HEK293 (cell line): ENCODE results near the gene LRFN2.

Source experiments
- CTCF ChIA-PET: fragments of 350-600 bp; formaldehyde crosslinking; extraction: SDS; loops from one replicate; lab custom pipeline; 2021; ENCODE audit warnings: antibody characterized with exemption; lab: Yijun Ruan, JAX
- POLR2A ChIA-PET: fragments of 300-600 bp; formaldehyde crosslinking; extraction: SDS; loops from one replicate; lab custom pipeline; 2020; ENCODE audit warnings: antibody characterized with exemption, inconsistent platforms; lab: Yijun Ruan, JAX
- H3K27ac ChIP-seq: fragments of 200-500 bp; sonication (Bioruptor generic); 2 replicates; pipeline ENCODE4 v1.5.1; 2014; ENCODE audit warnings: low read depth, low read length, control low read depth, inconsistent platforms; ENCODE audit errors: extremely low read depth
- H3K36me3 ChIP-seq, 2 experiments: fragments of 200-500 bp in 1 of 2; sonication (Bioruptor generic) in 1 of 2; 1 replicate in 1 of 2; 2 replicates in 1 of 2; pipeline ENCODE4 v1.5.1; 2014 to 2017; ENCODE audit warnings: inconsistent platforms in 2 of 2, low read length in 2 of 2; ENCODE audit not compliant: control insufficient read depth in 2 of 2, insufficient read depth in 1 of 2
- H3K4me1 ChIP-seq: fragments of 200-500 bp; sonication (Bioruptor generic); 2 replicates; pipeline ENCODE4 v1.5.1; 2014; ENCODE audit warnings: mild to moderate bottlenecking, low read length, inconsistent platforms; ENCODE audit not compliant: control insufficient read depth, insufficient read depth
- H3K4me3 ChIP-seq: 2 replicates; pipeline ENCODE4 v1.5.1; 2011; ENCODE audit warnings: low read depth, mild to moderate bottlenecking, control low read depth, low read length, moderate library complexity
- H3K9me3 ChIP-seq: fragments of 200-500 bp; sonication (Bioruptor generic); 2 replicates; pipeline ENCODE4 v1.5.1; 2014; ENCODE audit warnings: low read depth, low read length, inconsistent platforms; ENCODE audit not compliant: control insufficient read depth, insufficient read depth
- BCL11A ChIP-seq: fragments of 450-650 bp; formaldehyde crosslinking; IDR thresholded peaks from 2 replicates; pipeline ENCODE4 v1.5.1; 2016; ENCODE audit warnings: low read depth, missing biosample characterization, missing genetic modification characterization
- GLI2 ChIP-seq: fragments of 450-650 bp; formaldehyde crosslinking; IDR thresholded peaks from 2 replicates; pipeline ENCODE4; 2017; ENCODE audit warnings: missing biosample characterization, missing genetic modification characterization, low read depth, borderline replicate concordance
- IKZF3 ChIP-seq: fragments of 450-650 bp; IDR thresholded peaks from 2 replicates; pipeline ENCODE4 v1.5.0; 2018; ENCODE audit warnings: missing biosample characterization, mild to moderate bottlenecking, missing genetic modification characterization, moderate library complexity
- KLF10 ChIP-seq: fragments of 450-650 bp; IDR thresholded peaks from 2 replicates; pipeline ENCODE4 v1.5.1; 2018; ENCODE audit warnings: missing biosample characterization, mild to moderate bottlenecking, missing genetic modification characterization
- SP7 ChIP-seq: fragments of 450-650 bp; formaldehyde crosslinking; IDR thresholded peaks from 2 replicates; pipeline ENCODE4 v1.5.1; 2016; ENCODE audit warnings: missing biosample characterization, missing genetic modification characterization
- TSHZ1 ChIP-seq: fragments of 450-650 bp; formaldehyde crosslinking; IDR thresholded peaks from 2 replicates; pipeline ENCODE4 v1.5.1; 2016; ENCODE audit warnings: missing biosample characterization, missing genetic modification characterization, borderline replicate concordance
- YY2 ChIP-seq: fragments of 450-650 bp; formaldehyde crosslinking; IDR thresholded peaks from 2 replicates; pipeline ENCODE4 v1.5.1; 2016; ENCODE audit warnings: missing biosample characterization, missing genetic modification characterization
- ZBTB1 ChIP-seq: fragments of 450-650 bp; formaldehyde crosslinking; IDR thresholded peaks from 2 replicates; pipeline ENCODE4 v1.5.1; 2016; ENCODE audit warnings: missing biosample characterization, missing genetic modification characterization
- ZBTB21 ChIP-seq: fragments of 450-650 bp; formaldehyde crosslinking; IDR thresholded peaks from 2 replicates; pipeline ENCODE4 v1.5.1; 2017; ENCODE audit warnings: missing biosample characterization, missing genetic modification characterization
- ZBTB8A ChIP-seq: fragments of 450-650 bp; formaldehyde crosslinking; IDR thresholded peaks from 2 replicates; pipeline ENCODE4 v1.5.1; 2016; ENCODE audit warnings: missing biosample characterization, missing genetic modification characterization
- ZIC2 ChIP-seq: fragments of 450-650 bp; formaldehyde crosslinking; IDR thresholded peaks from 2 replicates; pipeline ENCODE4 v1.5.1; 2016; ENCODE audit warnings: missing biosample characterization, missing genetic modification characterization
- ZNF221 ChIP-seq: fragments of 450-650 bp; formaldehyde crosslinking; IDR thresholded peaks from 2 replicates; pipeline ENCODE4 v1.5.1; 2017; ENCODE audit warnings: missing biosample characterization, missing genetic modification characterization, borderline replicate concordance
- ZNF239 ChIP-seq: fragments of 450-650 bp; formaldehyde crosslinking; IDR thresholded peaks from 2 replicates; pipeline ENCODE4 v1.5.1; 2016; ENCODE audit warnings: missing biosample characterization, missing genetic modification characterization
- ZNF311 ChIP-seq: fragments of 450-650 bp; formaldehyde crosslinking; IDR thresholded peaks from 2 replicates; pipeline ENCODE4 v1.5.1; 2017; ENCODE audit warnings: missing biosample characterization, missing genetic modification characterization, borderline replicate concordance
- ZNF394 ChIP-seq: fragments of 450-650 bp; formaldehyde crosslinking; IDR thresholded peaks from 2 replicates; pipeline ENCODE4 v1.5.1; 2016; ENCODE audit warnings: missing biosample characterization, missing genetic modification characterization, mild to moderate bottlenecking, moderate library complexity, borderline replicate concordance
- ZNF404 ChIP-seq: fragments of 450-650 bp; formaldehyde crosslinking; IDR thresholded peaks from 2 replicates; pipeline ENCODE4 v1.5.1; 2017; ENCODE audit warnings: missing biosample characterization, missing genetic modification characterization
- ZNF426 ChIP-seq: fragments of 450-650 bp; formaldehyde crosslinking; IDR thresholded peaks from 2 replicates; pipeline ENCODE4 v1.5.1; 2017; ENCODE audit warnings: missing biosample characterization, missing genetic modification characterization, mild to moderate bottlenecking, inconsistent platforms, moderate library complexity
- ZNF433 ChIP-seq: fragments of 450-650 bp; formaldehyde crosslinking; IDR thresholded peaks from 2 replicates; pipeline ENCODE4 v1.5.1; 2016; ENCODE audit warnings: missing biosample characterization, missing genetic modification characterization, low read depth
- ZNF600 ChIP-seq: fragments of 450-650 bp; formaldehyde crosslinking; IDR thresholded peaks from 2 replicates; pipeline ENCODE4 v1.5.1; 2016; ENCODE audit warnings: missing biosample characterization, missing genetic modification characterization
- ZNF660 ChIP-seq: fragments of 450-650 bp; IDR thresholded peaks from 2 replicates; pipeline ENCODE4 v1.5.1; 2018; ENCODE audit warnings: missing biosample characterization, mild to moderate bottlenecking, missing genetic modification characterization
- ZNF76 ChIP-seq: fragments of 450-650 bp; formaldehyde crosslinking; IDR thresholded peaks from 2 replicates; pipeline ENCODE4; 2016; ENCODE audit warnings: low read depth, missing biosample characterization, missing genetic modification characterization, borderline replicate concordance
- ZNF830 ChIP-seq: fragments of 450-650 bp; IDR thresholded peaks from 2 replicates; pipeline ENCODE4 v1.5.0; 2018; ENCODE audit warnings: missing biosample characterization, missing genetic modification characterization, low read depth, mild to moderate bottlenecking, moderate library complexity
- TF ChIP-seq, protein P1 (sequence below): fragments of 450-650 bp; formaldehyde crosslinking; IDR thresholded peaks from 2 replicates; pipeline ENCODE4 v1.5.1; 2016; ENCODE audit warnings: missing biosample characterization, missing genetic modification characterization
- TF ChIP-seq, protein P2 (sequence below): fragments of 450-650 bp; formaldehyde crosslinking; IDR thresholded peaks from 2 replicates; pipeline ENCODE4 v1.5.1; 2016; ENCODE audit warnings: missing biosample characterization, missing genetic modification characterization

Gene LRFN2

DNA sequence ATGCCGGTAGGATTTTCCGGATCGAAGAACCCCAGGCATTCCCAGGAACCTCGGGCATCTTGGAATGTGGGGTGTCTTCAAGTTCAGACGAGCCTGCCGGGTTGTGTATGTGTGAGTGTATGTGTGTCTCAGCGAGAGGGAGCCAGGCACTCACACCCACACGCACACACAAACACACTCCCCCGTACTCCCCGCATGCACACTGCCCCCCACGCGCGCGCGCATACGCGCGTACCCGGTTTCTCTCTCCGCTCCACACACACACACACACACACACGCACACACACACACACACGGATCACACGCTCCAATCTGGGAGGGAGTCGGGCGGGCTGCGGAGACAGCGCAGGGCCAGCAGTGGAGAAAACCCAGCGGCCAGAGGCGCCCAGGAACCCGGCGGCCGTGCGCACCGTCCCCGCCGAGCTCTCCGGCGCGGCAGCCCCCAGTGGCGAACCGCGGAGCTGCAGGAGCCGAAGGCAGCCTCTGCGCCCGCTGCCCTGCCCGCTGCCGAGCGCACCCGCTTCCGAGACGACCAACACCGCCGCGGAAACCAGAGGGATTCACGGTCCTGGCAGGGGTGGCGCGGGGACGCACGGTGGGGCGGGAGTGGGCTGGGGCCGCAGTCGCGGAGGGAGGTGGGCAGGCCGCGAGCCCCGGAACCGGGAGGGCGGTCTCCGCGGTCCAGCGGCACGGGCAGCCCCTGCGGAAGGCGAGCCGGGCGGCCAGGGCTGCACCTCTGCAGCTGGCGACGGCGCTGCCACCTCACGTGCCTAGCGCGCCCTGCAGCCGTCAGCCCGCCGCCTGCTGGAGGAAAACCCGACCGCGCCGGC is at the start of gene LRFN2 (continued):
- TF ChIP-seq ZNF433 (tag by site-specific recombination): no peak
- TF ChIP-seq ZNF221 (tag by site-specific recombination): no peak
- peak; percentile 70; the same call in 1 of the 2 replicates for TF ChIP-seq ZNF76 (tag by site-specific recombination)
- TF ChIP-seq ZBTB21 (tag by site-specific recombination): peak; percentile 78
- TF ChIP-seq, protein P1, sequence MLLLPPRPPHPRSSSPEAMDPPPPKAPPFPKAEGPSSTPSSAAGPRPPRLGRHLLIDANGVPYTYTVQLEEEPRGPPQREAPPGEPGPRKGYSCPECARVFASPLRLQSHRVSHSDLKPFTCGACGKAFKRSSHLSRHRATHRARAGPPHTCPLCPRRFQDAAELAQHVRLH (tag by site-specific recombination): no peak
- peak; percentile 45; the same call in 1 of the 2 replicates for TF ChIP-seq ZNF394 (tag by site-specific recombination)

DNA sequence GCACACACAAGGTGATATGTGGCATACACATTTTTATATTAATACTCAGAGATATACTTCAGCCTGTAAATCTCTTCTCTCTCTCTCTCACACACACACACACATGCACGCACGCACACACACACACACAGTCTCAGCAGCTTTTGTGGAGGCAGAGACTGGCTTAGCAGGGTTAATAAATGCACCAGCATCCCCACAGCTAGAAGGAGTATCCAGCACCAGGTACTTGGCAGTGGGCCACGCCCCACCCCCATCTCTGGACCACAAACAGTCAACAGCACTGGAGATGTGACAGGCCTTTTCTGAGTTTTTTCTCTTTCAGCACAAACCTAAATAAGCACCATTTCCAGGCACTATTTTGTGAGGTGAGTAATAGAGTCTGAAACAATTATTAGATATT is 47.3 kb upstream of the LRFN2 start:
- CTCF ChIA-PET: no interaction called here
- Histone ChIP-seq H3K4me1 (no peaks in the 10 kb centered on the region), H3K4me3 (no peak overlapping the region), H3K9me3 (no peaks in the 10 kb centered on the region), H3K27ac (no peak overlapping the region), H3K36me3 (no peaks in the 10 kb centered on the region)
- POLR2A ChIA-PET: no interaction called here
- TF ChIP-seq ZNF404 (tag by site-specific recombination): no peak
- no peak for TF ChIP-seq ZBTB1 (tag by site-specific recombination)
- TF ChIP-seq, protein P2, sequence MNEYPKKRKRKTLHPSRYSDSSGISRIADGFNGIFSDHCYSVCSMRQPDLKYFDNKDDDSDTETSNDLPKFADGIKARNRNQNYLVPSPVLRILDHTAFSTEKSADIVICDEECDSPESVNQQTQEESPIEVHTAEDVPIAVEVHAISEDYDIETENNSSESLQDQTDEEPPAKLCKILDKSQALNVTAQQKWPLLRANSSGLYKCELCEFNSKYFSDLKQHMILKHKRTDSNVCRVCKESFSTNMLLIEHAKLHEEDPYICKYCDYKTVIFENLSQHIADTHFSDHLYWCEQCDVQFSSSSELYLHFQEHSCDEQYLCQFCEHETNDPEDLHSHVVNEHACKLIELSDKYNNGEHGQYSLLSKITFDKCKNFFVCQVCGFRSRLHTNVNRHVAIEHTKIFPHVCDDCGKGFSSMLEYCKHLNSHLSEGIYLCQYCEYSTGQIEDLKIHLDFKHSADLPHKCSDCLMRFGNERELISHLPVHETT: no peak
- TF ChIP-seq ZIC2 (tag by site-specific recombination): peak; percentile 57
- no peak for TF ChIP-seq ZNF830 (tag by site-specific recombination)

DNA sequence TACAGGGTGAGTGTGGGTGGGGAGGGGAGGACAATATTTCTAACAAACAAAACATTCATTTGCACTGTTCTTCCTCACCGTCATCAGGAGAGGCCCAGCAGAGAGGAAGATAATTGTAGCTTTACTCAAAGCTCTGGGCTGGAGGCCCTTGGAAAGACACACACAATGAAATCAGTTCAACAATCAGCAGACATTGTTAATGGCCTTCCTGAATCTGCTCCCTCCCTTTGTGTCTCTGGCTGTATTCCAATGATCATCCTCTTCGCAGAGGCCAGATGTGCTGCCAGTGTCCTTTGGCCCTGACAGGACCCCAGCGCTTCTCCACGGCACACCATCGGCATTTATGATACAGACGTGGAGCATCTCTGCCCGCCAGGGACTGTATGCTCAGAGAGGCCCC is 44.6 kb upstream of the LRFN2 start:
- Histone ChIP-seq H3K9me3 (no peaks in the 10 kb centered on the region), H3K36me3 (no peaks in the 10 kb centered on the region), H3K27ac (no peak overlapping the region), H3K4me1 (no peaks in the 10 kb centered on the region), H3K4me3 (no peak overlapping the region)
- ChIA-PET CTCF (interaction anchor here (0.7 kb wide), 1 partner anchor 230 kb away, joined by 3 read pairs; no protein-coding TSS in a partner anchor), POLR2A (no interaction called here)
- TF ChIP-seq KLF10 (tag by site-specific recombination): no peak
- TF ChIP-seq BCL11A (tag by site-specific recombination): no peak
- TF ChIP-seq ZNF600: no peak
- no peak for TF ChIP-seq ZNF426 (tag by site-specific recombination)
- TF ChIP-seq ZNF311 (tag by site-specific recombination): no peak
- TF ChIP-seq ZBTB8A (tag by site-specific recombination): no peak
- no peak for TF ChIP-seq ZNF239 (tag by site-specific recombination)
- TF ChIP-seq ZNF660 (tag by site-specific recombination): no peak
- no peak for TF ChIP-seq TSHZ1
- no peak for TF ChIP-seq YY2 (tag by site-specific recombination)
- TF ChIP-seq IKZF3: no peak
- no peak for TF ChIP-seq ZNF830 (tag by site-specific recombination)
- no peak for TF ChIP-seq SP7 (tag by site-specific recombination)
- no peak for TF ChIP-seq GLI2 (tag by site-specific recombination)
